GM12872 (cell line): ENCODE results near the gene ENKD1.

Experiments used
- TF ChIP-seq, protein P1 (sequence below): IDR thresholded peaks from 3 replicates; pipeline ENCODE4 v1.5.1; 2011; ENCODE audit warnings: low read depth, mild to moderate bottlenecking, low read length, moderate library complexity; ENCODE audit not compliant: insufficient read depth

Gene ENKD1

DNA sequence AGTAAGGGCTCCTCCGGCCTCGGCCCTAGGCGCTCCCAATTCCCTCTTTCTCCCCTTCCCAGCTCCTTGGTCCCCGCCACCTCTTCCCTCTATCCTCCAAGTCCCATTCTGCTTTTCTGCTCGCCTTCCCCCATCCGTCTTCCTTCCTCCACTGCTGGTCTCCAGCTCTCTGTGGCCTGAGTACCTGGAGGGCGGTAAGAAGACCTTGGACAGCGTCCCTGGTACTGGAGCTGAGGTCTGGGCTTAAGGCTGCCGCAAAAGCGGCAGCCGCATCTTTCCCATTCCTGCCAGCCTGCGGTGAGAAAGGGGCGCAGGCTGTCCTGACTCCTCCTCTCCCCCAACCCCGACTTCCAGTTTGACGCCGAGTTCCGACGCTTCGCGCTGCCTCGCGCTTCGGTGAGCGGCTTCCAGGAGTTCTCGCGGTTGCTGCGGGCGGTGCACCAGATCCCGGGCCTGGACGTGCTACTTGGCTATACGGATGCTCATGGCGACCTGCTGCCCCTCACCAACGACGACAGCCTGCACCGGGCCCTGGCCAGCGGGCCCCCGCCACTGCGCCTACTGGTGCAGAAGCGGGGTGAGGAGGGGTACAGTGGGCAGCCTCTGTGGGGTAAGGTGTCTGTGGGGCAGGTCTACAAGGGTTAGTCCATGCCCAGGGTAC is 5.3 kb downstream of the ENKD1 start:
- TF ChIP-seq, protein P1, sequence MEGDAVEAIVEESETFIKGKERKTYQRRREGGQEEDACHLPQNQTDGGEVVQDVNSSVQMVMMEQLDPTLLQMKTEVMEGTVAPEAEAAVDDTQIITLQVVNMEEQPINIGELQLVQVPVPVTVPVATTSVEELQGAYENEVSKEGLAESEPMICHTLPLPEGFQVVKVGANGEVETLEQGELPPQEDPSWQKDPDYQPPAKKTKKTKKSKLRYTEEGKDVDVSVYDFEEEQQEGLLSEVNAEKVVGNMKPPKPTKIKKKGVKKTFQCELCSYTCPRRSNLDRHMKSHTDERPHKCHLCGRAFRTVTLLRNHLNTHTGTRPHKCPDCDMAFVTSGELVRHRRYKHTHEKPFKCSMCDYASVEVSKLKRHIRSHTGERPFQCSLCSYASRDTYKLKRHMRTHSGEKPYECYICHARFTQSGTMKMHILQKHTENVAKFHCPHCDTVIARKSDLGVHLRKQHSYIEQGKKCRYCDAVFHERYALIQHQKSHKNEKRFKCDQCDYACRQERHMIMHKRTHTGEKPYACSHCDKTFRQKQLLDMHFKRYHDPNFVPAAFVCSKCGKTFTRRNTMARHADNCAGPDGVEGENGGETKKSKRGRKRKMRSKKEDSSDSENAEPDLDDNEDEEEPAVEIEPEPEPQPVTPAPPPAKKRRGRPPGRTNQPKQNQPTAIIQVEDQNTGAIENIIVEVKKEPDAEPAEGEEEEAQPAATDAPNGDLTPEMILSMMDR, result no peak

DNA sequence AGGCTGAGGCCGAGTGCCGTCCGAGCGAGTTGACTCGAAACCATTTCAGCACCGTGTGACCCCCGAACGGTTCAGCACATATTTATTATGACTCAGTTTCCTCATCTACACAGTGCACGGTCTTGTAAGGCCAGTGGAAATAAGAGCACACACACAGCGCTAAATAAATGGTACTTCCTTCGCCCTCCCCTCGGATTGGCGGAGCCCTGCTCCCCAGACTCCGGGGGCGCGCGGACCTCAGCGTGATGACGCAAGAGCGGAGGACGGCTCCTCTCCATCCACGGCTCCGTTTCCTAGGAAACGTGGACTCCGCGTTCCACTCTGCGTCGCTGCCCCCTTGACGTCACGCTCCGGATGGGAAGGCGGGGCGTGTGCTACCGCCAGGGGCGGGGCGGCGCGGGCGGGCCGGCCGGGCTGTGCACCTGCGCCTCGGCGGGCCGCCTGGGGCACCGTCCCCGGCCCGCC is 6.0 kb downstream of the ENKD1 start, which contains the start of gene PARD6A:
TSS of gene PARD6A (plus strand) at position 397 of the 465 bp plus-strand sequence. CDS start 79 bp downstream, outside the sequence.
- TF ChIP-seq, protein P1, result no peak

DNA sequence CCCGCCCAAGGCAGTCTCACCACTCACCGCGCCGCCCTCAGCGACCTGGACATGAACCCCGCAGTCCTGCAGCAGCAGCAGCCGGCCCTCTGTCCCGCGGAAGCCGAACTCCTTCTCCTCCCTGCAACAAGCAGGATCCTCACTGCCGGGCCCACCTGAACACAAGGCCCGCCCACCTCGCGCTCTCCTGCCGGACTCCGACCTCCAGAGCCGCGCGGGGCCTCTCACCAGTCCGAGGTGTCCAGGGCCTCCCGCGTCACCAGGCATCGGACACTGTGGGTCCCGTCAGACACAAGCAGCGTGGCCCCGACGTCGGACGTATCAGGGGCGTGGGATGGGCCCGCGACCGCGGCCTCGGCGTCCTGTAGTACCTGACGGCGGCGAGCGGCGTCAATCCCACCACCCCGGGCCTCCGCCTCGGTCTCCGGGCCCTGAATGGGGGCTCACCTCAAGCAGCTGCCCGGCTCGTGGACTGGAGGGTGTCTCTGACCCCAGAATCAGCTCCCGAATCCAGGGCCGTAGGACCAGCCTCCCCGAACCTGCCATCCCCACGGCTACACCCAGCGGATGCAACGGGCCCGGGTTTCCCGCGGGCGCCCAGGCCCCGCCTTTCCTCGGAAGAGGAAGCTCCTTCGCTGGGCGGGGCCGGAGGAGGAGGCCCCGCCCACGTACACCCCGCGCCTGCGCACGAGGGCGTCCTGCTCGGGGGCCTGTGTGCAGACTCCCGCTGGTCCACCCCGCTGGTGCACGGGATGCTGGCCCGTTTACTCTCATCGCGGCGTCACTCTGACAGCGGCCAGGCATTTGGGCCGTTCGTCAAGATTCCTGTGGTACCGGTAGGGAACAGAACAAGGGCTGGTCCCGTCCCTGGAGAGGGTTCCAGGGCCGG is 6.6 kb downstream of the ENKD1 start, which contains the start of gene ACD:
TSS of gene ACD (minus strand) at position 586 of the 889 bp plus-strand sequence. CDS start at position 546, 40 bp downstream.
- TF ChIP-seq, protein P1, result no peak

DNA sequence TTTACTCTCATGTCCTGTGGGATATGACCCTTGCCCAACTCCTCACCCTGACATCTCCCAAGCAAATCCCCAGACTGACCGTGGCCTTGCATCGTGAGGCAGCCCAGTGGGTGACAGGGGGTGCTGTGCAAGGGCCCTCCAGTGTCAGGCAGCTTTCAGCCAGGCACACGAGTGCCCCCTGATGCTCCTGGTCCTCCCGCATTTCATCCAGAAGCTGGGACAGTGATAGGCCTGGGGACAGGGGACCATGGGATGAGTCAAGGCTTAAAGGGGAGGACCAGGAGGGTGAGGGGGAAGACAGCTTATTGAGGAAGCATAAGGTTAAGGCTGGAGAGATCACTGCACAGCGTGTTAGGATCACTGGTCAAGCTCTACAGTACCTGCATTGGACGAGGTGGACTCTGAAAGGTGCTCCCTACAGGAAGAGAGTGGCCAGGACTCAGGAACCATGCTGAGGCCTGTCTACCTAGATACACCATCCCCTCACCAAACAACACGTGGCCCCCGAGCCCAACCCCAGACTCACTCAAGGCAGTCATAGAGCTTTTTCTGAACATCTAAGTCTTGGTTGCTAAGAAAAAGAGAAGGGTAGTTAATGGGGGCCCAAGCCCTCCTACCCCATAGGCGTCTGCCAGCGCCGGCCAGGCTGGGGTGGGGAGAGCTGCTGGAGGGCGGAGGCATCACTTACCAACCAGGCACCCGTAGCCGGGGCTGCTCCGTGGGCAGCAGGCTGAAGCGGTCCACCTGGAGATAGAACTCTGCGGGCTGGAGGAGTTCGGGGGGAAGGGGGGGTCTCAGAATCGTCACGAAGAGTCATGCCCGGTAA is 7.5 kb downstream of the ENKD1 start:
- TF ChIP-seq, protein P1, result no peak

DNA sequence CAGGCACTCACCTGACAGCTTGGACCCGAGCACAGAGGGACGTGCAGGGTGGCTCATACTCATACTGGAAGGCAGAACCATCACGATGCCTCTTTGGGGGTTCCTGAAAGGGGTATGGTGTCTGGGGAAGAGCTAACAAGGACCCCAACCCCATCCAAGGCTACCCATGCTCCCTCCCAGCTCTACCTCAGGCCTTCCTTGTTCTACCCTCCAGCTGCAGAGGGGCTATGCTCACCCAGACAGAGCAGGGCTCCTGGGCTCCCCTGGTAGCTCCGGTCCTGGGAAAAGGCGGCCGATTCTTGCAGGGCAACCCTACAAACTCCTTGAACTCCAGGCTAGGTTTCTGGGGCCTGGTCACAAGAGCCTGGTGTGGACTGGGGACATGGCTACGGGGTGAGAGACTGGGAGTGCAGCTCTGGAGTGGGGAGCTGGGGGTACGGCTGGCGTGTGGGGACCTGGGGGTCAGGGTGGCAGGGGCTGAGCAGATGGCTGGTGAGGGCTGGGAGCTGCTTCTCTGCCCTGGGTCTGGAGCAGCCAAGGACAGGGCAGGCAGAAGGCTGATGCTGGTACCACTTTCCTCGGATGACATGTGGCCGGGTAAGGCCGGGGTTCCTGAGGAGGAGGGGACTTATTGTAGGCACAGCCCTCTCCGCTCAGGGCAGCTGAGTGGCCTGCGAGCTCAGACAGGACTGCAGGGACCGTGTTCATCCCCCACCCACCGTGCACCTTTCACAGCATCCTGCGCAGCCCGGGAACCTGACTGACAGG is 8.6 kb downstream of the ENKD1 start:
- TF ChIP-seq, protein P1, result no peak

DNA sequence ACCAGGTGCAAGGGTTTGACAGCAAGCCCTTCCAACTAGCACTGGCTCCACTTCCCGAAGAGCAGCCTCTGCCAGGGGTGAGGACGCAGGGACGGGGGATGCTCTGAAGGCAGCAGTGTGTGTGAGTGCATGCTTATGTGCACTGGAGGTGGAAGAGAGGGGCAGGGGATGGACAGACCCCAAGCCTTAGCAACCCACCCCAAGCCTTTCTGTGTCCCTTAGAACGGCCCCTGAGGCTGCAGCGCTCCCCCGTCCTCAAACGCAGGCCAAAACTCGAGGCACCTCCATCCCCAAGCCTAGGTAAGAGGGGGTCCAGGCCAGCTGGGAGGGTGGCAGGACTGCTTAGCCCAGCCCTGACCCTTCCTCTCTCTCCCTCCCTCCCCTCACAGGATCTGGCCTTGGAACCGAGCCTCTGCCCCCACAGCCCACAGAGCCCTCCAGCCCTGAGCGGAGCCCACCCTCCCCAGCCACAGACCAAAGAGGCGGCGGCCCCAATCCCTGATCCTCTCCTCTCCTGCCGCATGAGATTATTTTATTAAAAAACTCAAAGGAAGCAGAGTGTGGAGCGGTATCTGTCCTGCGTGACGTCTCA is 9.4 kb downstream of the ENKD1 start:
- TF ChIP-seq, protein P1, result no peak
